Stimulated activated CD4-positive, alpha-beta T cell treated with anti-CD3 and anti-CD28 coated beads, Interleukin-12 subunit alpha, Interleukin-12 subunit beta, amount 100 ng/mL, for 4 hours (primary cell): ENCODE data around the gene GPX6.
"Not testable (repeated sequence)": the region's sequence is repeated elsewhere in the genome, so short reads cannot be mapped to it uniquely, and the experiment has no call there.

Source experiments
- DNase-seq: peaks from one replicate; pipeline ENCODE4 v3.0.0-alpha.2; 2020

The GPX6 gene

GRCh38 chr6:28515676-28516075 is at the start of gene GPX6:
TSS of gene GPX6 (minus strand) at chr6:28515793. CDS start at chr6:28515743, 50 bp downstream.
- no peak for DNase-seq

- DNase-seq = no peak
Observed at GRCh38 chr6:28563430-28564095, 48.0 kb upstream of the GPX6 start.

- DNase-seq = no peak
Observed at GRCh38 chr6:28558629-28559028, 43.0 kb upstream of the GPX6 start.

- no peak for DNase-seq
Observed at GRCh38 chr6:28555136-28555535, 39.5 kb upstream of the GPX6 start.

- DNase-seq = no peak
Observed at GRCh38 chr6:28553986-28554881, 38.6 kb upstream of the GPX6 start.

GRCh38 chr6:28553384-28553985 is 37.9 kb upstream of the GPX6 start:
- DNase-seq = no peak

- no peak for DNase-seq
Observed at GRCh38 chr6:28551891-28552666, 36.5 kb upstream of the GPX6 start.

GRCh38 chr6:28547003-28547402 is 31.4 kb upstream of the GPX6 start:
- DNase-seq = not testable (repeated sequence)

GRCh38 chr6:28545955-28546354 is 30.4 kb upstream of the GPX6 start:
- DNase-seq = no peak

- DNase-seq = peak; percentile 32
Observed at GRCh38 chr6:28543651-28544610, 28.3 kb upstream of the GPX6 start.

GRCh38 chr6:28542440-28543296 is 27.1 kb upstream of the GPX6 start:
- peak; percentile 45 for DNase-seq

- DNase-seq = no peak
Observed at GRCh38 chr6:28541996-28542395, 26.4 kb upstream of the GPX6 start.

- no peak for DNase-seq
Observed at GRCh38 chr6:28537509-28538140, 22.0 kb upstream of the GPX6 start.

GRCh38 chr6:28537065-28537464 is 21.5 kb upstream of the GPX6 start:
- DNase-seq = no peak

GRCh38 chr6:28534875-28535274 is 19.3 kb upstream of the GPX6 start:
- DNase-seq = no peak

GRCh38 chr6:28534306-28534705 is 18.7 kb upstream of the GPX6 start:
- DNase-seq = no peak

- no peak for DNase-seq
Observed at GRCh38 chr6:28531479-28532128, 16.0 kb upstream of the GPX6 start.

GRCh38 chr6:28530777-28531176 is 15.2 kb upstream of the GPX6 start:
- no peak for DNase-seq

- DNase-seq = no peak
Observed at GRCh38 chr6:28525496-28526039, 10.0 kb upstream of the GPX6 start, which contains the start of gene GPX5. TSS of gene GPX5 (plus strand) at chr6:28525881. CDS start at chr6:28526014, 133 bp downstream.
